ENCODE measurements around the gene MAP2K1. TPM values are rescaled to one million over a fixed set of nuclear protein-coding genes. Genes with fewer than 3 reads are reported as not detected.
"Not testable (repeated sequence)": the region's sequence is repeated elsewhere in the genome, so short reads cannot be mapped to it uniquely, and the experiment has no call there.

MAP2K1 gene
- total RNA-seq, 6 experiments from 2014 or later, result 45.2 to 64.7 (median 49.5) TPM

DNA sequence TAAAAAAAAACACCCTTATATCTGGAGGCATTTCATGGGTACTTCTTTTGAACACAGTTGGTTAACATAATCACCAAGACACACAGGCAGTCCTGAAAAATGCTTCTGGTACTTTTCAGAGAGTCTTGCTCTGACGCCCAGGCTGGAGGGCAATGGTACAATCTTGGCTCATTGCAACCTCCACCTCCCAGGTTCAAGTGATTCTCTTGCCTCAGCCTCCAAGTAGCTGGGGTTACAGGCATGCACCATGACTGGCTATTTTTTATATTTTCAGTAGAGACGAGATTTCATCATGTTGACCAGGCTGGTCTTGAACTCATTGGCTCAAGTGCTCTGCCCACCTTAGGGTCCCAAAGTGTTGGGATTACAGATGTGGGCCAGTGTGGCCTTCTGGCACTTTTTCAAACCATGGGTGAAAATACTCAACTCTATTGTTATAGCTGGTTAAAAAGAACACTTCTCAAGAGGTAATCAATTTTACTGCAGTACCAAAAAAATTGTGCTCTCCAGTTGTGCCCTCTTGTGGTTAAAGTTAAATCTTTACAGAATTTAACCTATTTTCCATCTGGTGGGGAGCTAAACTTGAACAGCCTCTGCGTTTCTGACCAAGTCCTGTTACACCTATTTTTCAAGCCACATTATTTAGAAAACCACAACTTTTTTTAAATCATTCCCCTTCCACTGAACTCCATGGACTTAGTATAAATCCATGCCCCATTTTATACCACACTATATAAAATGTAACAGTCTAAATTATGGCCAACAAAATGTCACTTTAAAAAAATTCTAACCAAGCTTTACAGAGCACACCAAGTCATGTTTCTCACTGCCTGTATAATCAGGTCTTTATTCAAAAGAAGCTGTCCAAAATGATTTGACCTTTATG is 112.0 kb downstream of the MAP2K1 start:
- TF ChIP-seq, protein P1, sequence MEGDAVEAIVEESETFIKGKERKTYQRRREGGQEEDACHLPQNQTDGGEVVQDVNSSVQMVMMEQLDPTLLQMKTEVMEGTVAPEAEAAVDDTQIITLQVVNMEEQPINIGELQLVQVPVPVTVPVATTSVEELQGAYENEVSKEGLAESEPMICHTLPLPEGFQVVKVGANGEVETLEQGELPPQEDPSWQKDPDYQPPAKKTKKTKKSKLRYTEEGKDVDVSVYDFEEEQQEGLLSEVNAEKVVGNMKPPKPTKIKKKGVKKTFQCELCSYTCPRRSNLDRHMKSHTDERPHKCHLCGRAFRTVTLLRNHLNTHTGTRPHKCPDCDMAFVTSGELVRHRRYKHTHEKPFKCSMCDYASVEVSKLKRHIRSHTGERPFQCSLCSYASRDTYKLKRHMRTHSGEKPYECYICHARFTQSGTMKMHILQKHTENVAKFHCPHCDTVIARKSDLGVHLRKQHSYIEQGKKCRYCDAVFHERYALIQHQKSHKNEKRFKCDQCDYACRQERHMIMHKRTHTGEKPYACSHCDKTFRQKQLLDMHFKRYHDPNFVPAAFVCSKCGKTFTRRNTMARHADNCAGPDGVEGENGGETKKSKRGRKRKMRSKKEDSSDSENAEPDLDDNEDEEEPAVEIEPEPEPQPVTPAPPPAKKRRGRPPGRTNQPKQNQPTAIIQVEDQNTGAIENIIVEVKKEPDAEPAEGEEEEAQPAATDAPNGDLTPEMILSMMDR (IDR thresholded peaks at IDR 0.05), result peak; percentile 77
- peak; percentile 52 for DNase-seq
- H3K27ac Mint-ChIP-seq, result peak overlapping the region; percentile 82
- H3K27me3 Mint-ChIP-seq (ENCODE audit: insufficient read depth), result peaks cover 23% of the 10 kb centered on the region
- H3K9me3 Mint-ChIP-seq, result no peaks in the 10 kb centered on the region; the same call in 1 of the 2 replicates
- H3K4me1 Mint-ChIP-seq (ENCODE audit: low read depth), result peaks cover 53% of the 10 kb centered on the region
- peak overlapping the region; percentile 93 for H3K4me3 Mint-ChIP-seq
- H3K36me3 Mint-ChIP-seq (ENCODE audit: low read depth), result peaks cover 64% of the 10 kb centered on the region

DNA sequence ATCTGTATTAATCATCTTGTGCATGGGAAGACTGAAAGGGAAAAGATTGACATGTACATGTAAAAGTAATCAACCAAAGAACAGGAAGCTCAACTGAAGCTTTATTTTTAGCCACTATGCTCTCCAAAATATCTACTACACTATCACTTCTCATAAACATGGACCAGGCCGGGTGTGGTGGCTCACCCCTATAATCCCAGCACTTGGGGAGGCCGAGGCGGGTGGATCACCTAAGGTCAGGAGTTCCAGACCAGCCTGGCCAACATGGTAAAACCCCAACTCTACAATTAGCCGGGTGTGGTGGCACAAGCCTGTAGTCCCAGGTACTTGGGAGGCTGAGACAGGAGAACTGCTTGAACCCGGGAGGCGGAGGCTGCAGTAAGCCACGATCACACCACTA is 113.6 kb downstream of the MAP2K1 start:
- H3K27ac Mint-ChIP-seq, result peak overlapping the region; percentile 42
- peaks cover 27% of the 10 kb centered on the region for H3K27me3 Mint-ChIP-seq (ENCODE audit: insufficient read depth)
- H3K4me1 Mint-ChIP-seq (ENCODE audit: low read depth), result peaks cover 57% of the 10 kb centered on the region
- H3K36me3 Mint-ChIP-seq (ENCODE audit: low read depth), result peaks cover 68% of the 10 kb centered on the region
- not testable (repeated sequence) for DNase-seq, H3K9me3 Mint-ChIP-seq
- H3K4me3 Mint-ChIP-seq, result peak overlapping the region; percentile 17

DNA sequence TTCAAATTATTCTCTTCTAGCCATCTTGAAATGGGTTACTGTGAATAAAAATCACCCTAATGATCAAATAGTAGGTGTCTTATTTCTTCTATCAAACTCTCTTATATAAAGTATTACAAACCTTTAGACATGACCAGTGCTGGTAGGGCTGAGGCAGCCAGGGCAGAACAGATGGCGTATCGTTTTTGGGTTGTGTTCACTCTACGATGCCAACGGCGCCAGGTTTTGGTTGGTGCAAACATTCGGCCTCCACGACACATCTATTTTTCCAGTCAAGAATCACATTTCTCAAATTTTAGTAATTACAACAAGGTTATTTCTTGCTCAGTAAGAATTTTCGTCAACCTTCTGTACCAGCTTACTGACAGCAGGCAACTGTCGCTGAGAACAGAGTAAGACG is 115.8 kb downstream of the MAP2K1 start:
- peaks cover 4% of the 10 kb centered on the region for H3K9me3 Mint-ChIP-seq
- H3K4me1 Mint-ChIP-seq (ENCODE audit: low read depth), result peaks cover 64% of the 10 kb centered on the region
- H3K27ac Mint-ChIP-seq, result peak overlapping the region; percentile 97
- peaks cover 20% of the 10 kb centered on the region for H3K27me3 Mint-ChIP-seq (ENCODE audit: insufficient read depth)
- H3K36me3 Mint-ChIP-seq (ENCODE audit: low read depth), result peaks cover 62% of the 10 kb centered on the region
- TF ChIP-seq, protein P1 (IDR thresholded peaks at IDR 0.05), result no peak
- no peak for DNase-seq
- peak overlapping the region; percentile 96 for H3K4me3 Mint-ChIP-seq

DNA sequence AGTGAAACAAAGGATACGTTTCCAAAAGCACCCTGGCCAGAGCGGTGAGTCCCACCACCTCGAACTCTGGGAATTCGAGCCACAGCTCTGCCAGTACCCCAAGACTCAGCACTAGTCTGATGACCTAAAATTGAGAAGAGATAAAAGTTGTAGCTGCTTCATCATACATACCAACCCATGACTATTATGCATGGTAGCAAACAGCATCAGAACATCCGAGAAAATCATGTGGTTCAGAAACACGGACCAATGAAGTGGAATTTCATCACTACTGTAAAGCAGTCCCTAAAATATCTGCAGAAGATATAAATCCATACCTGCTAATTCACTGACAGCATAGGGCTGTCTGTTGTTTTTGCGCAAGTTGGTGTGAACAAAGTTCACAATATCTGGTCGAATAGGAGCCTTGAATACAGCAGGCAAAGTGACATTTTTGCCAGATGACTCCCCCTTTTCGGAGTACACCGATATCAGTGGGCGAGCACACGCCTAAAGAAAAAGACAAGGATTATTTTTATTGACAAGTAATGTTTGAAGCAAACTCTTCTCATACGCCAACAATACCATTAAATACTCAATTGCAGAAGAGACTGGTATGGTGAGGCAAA is 116.4 kb downstream of the MAP2K1 start:
- DNase-seq, result peak; percentile 50
- H3K9me3 Mint-ChIP-seq, result not testable (repeated sequence)
- Mint-ChIP-seq H3K27ac (peak overlapping the region; percentile 97), H3K36me3 (ENCODE audit: low read depth) (peaks cover 57% of the 10 kb centered on the region), H3K4me1 (ENCODE audit: low read depth) (peaks cover 66% of the 10 kb centered on the region), H3K4me3 (peak overlapping the region; percentile 96), H3K27me3 (ENCODE audit: insufficient read depth) (peaks cover 14% of the 10 kb centered on the region)

DNA sequence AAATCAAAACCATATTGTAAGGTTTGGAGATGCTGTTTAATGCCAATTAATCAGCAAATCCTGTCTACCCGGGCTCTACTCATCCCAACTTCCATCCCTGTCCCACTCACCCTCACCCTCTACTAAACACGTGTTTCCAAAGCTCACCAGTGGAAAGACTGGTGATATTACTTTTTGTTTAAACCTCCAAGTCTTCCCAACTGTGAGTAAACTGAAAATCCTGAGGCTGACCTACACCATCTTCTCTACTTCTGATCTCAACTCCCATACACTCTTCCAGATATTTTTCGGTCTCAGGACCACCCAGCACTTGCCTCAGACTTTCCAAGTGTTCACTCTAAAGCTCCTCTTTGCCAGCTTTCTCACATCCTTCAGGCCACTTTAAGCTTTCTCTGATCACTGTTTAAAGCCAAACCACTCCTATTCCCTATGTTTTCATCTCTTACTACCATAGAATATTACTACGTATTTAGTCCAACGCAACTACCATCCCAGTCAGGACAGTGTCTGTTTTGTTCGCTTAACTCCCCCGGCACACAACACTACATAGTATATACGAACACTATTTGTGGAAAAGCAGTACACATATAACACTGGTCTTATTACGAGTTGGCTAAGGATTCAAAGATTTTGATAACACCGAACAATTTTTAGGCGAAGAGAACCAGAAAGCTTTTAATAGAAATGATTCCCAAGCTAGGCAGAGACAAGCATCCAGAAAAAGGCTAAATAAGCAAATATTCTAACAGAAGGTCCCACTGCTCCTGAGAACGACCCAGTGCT is 117.3 kb downstream of the MAP2K1 start:
- Mint-ChIP-seq H3K9me3 (peaks cover 4% of the 10 kb centered on the region), H3K27me3 (ENCODE audit: insufficient read depth) (peaks cover 10% of the 10 kb centered on the region), H3K4me1 (ENCODE audit: low read depth) (peaks cover 61% of the 10 kb centered on the region), H3K27ac (peak overlapping the region; percentile 97), H3K4me3 (peak overlapping the region; percentile 96), H3K36me3 (ENCODE audit: low read depth) (peaks cover 49% of the 10 kb centered on the region)
- TF ChIP-seq, protein P1 (IDR thresholded peaks at IDR 0.05), result no peak
- no peak for DNase-seq

DNA sequence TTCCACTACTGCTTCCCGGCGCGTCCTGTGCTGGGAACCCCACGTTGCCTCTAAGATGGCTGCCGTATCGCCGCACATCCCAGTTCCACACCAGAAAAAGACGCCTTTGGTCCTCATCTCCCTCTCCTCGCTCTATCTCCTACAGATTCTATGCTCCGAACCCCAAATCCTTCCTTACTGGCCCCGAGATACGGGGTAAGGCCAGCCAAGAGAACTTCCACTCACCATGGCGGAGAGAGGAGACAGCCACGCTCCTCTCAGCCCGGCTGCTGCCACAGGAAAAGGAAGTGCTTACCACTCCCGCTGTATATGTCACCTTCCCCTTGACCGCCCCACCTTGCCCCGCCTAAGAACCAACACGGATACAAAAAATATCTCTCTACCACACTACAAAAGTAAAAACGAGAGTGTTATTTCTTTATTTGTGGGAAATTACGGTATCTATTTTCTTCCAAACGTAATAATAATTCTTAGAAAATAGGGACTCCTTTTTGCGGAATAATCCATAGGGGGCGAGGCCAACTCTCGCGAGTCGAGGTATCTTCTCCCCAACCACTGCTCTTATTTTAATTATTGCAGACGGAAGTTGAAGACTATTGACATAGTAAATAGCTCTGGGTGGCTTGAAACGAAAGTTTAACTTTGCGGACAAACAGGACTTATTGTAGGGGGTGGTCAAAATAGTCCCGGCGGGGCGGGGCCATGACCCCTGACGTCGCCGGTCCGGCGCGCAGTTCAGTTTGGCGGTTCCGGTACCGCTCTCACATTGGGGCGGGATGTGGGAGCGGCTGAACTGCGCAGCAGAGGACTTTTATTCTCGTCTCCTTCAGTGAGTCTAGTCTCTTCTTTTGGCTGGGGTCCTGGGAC is 118.1 kb downstream of the MAP2K1 start, which contains the start of the genes RPL4 and ZWILCH:
TSS of gene RPL4 (minus strand) at position 293 of the 867 bp plus-strand sequence. CDS start at position 228, 65 bp downstream.
TSS of gene ZWILCH (plus strand) at position 764 of the 867 bp plus-strand sequence. CDS start at position 777, 13 bp downstream.
- peaks cover 10% of the 10 kb centered on the region for H3K27me3 Mint-ChIP-seq (ENCODE audit: insufficient read depth)
- H3K27ac Mint-ChIP-seq, result peak within 1 kb of the TSS; percentile 97
- H3K9me3 Mint-ChIP-seq, result peaks cover 4% of the 10 kb centered on the region
- DNase-seq, result peak; percentile 91
- TF ChIP-seq, protein P1 (IDR thresholded peaks at IDR 0.05), result peak; percentile 40
- H3K4me3 Mint-ChIP-seq, result peak within 1 kb of the TSS; percentile 96
- peaks cover 43% of the 10 kb centered on the region for H3K36me3 Mint-ChIP-seq (ENCODE audit: low read depth)
- peaks cover 53% of the 10 kb centered on the region for H3K4me1 Mint-ChIP-seq (ENCODE audit: low read depth)
